H1 (cell line): ENCODE results near the gene DPH1. TPM values are rescaled to one million over a fixed set of nuclear protein-coding genes. Genes with fewer than 3 reads are reported as not detected.

Experiments
- ASH2L ChIP-seq: fragments of 200-600, 300-600 bp; sonication (generic); IDR thresholded peaks from one replicate; pipeline ENCODE4 v1.7.1; 2017; ENCODE audit warnings: low read length
- BACH1 ChIP-seq: IDR thresholded peaks from 2 replicates; pipeline ENCODE4 v1.6.1; 2012; ENCODE audit warnings: low read length, improper control_type of control experiment
- CBX8 ChIP-seq: fragments of 300-800, 300-1000 bp; sonication (generic); IDR thresholded peaks from 2 replicates; pipeline ENCODE4 v1.7.1; 2016; ENCODE audit warnings: low read depth, low read length, borderline replicate concordance
- GTF2F1 ChIP-seq: IDR thresholded peaks from 2 replicates; pipeline ENCODE4 v1.6.1; 2012; ENCODE audit warnings: low read depth, low read length, improper control_type of control experiment, borderline replicate concordance
- KDM4A ChIP-seq: IDR thresholded peaks from one replicate; pipeline ENCODE4 v1.7.1; 2012; ENCODE audit warnings: low read depth, mild to moderate bottlenecking, moderate library complexity, low read length, inconsistent platforms; ENCODE audit not compliant: severe bottlenecking
- KDM5A ChIP-seq: fragments of 200-600 bp; IDR thresholded peaks from 2 replicates; pipeline ENCODE4 v1.7.1; 2012; ENCODE audit warnings: mild to moderate bottlenecking, low read length, inconsistent platforms, mixed read lengths
- NRF1 ChIP-seq: IDR thresholded peaks from 2 replicates; pipeline ENCODE4 v1.6.1; 2011; ENCODE audit warnings: mild to moderate bottlenecking, low read depth, low read length, improper control_type of control experiment
- POLR2A ChIP-seq, 2 experiments: IDR thresholded peaks; 1 replicate in 1 of 2; 2 replicates in 1 of 2; pipeline ENCODE4 v1.6.1; 2011; ENCODE audit warnings: low read depth in 2 of 2, low read length in 2 of 2, mild to moderate bottlenecking in 2 of 2; ENCODE audit errors: control extremely low read depth in 1 of 2
- RFX5 ChIP-seq: IDR thresholded peaks from 2 replicates; pipeline ENCODE4 v1.6.1; 2011; ENCODE audit warnings: low read depth, low read length, improper control_type of control experiment, borderline replicate concordance
- SP1 ChIP-seq: IDR thresholded peaks from 2 replicates; pipeline ENCODE4 v1.6.1; 2011; ENCODE audit warnings: low read depth, low read length
- TAF7 ChIP-seq: optimal IDR thresholded peaks from 2 replicates; pipeline ENCODE3; 2011; ENCODE audit warnings: low read depth, mild to moderate bottlenecking, inconsistent platforms, low read length, moderate library complexity, borderline replicate concordance
- polyA plus RNA-seq, 7 experiments: library from polyadenylated mRNA; depleted of rRNA in 3 of 7; stranded (reverse) in 5 of 7; unstranded in 2 of 7; fragments of >200 nt in 5 of 7; fragments of 200-250 nt in 2 of 7; gene quantifications; 1 replicate in 5 of 7; 2 replicates in 1 of 7; 4 replicates in 1 of 7; pipeline versions ENCODE4 v1.2.1 to v1.2.3, GENCODE V29; 2011 to 2013; ENCODE audit warnings: missing spikeins in 2 of 7, mixed read lengths in 2 of 7
- total RNA-seq: library from RNA; stranded (reverse); fragmentation: NEBNext Ultra II Directional; extraction: Animal tissue kit (Norgen Biotek cat#: 25700); gene quantifications from 2 replicates; pipeline ENCODE4 v1.2.1, GENCODE V29; 2021
- TF ChIP-seq, protein P1 (sequence below): IDR thresholded peaks from 2 replicates; pipeline ENCODE4 v1.6.1; 2012; ENCODE audit warnings: low read length, inconsistent platforms

Gene DPH1
- total and polyA plus RNA-seq, 2 of the 8 experiments (the other 6 are each of a cell fraction or from before 2014, with no cell fraction given), result 24.9 to 30.0 TPM

DNA sequence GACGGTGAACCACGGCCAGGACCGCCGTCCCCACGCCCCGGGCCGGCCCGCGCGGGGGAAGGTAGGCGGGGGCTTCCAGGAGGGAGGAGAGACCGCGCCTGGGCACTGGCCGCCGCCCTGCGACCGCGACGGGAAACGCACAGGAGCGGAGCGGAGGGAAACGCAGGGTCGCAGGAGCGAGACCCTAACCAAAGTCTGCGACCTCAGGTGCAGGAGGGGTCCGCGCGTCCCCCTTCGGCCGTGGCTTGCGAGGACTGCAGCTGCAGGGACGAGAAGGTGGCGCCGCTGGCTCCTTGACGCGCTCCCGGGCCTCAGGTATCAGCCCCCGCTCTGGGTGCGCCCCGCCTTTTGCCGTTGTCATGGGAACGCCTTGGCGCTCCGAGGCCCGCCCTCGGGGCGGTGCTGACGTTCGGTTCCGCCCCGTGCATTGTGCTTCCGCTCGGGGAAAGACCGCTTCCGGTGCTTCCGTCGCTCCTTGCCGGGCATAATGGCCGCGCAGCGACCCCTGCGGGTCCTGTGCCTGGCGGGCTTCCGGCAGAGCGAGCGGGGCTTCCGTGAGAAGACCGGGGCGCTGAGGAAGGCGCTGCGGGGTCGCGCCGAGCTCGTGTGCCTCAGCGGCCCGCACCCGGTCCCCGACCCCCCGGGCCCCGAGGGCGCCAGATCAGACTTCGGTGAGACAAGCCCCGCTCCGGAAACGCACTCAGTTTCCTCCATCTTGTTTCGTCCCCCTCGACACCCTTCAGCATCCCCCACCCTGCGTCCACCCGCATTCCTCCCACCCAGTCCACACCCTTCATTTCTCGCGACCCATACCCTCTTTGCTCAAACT lies 11.8 kb downstream of the DPH1 start, which contains the start of gene OVCA2 (continued):
- TF ChIP-seq TAF7 (peak; percentile 69), BACH1 (no peak), KDM5A (peak; percentile 75; the same call in 1 of the 2 replicates), CBX8 (no peak), RFX5 (no peak), POLR2A (IDR thresholded peaks at IDR 0.05; ENCODE audit: control extremely low read depth in 1 of 2, low read depth in 2 of 2, low read length in 2 of 2) (peak in 1 of 2 experiments; percentile 85; a peak in 2 of 3 replicates), GTF2F1 (peak; percentile 80; the same call in 1 of the 2 replicates), SP1 (peak; percentile 78; the same call in 1 of the 2 replicates), NRF1 (no peak), KDM4A (peak; percentile 87), ASH2L (peak; percentile 78)
- TF ChIP-seq, protein P1, sequence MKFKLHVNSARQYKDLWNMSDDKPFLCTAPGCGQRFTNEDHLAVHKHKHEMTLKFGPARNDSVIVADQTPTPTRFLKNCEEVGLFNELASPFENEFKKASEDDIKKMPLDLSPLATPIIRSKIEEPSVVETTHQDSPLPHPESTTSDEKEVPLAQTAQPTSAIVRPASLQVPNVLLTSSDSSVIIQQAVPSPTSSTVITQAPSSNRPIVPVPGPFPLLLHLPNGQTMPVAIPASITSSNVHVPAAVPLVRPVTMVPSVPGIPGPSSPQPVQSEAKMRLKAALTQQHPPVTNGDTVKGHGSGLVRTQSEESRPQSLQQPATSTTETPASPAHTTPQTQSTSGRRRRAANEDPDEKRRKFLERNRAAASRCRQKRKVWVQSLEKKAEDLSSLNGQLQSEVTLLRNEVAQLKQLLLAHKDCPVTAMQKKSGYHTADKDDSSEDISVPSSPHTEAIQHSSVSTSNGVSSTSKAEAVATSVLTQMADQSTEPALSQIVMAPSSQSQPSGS, result no peak
